Stimulated activated naive CD8-positive, alpha-beta T cell treated with anti-CD3 and anti-CD28 coated beads, Interleukin-15, Interleukin-2, amounts not matched to agents 100 U/mL and 50 U/mL, for 24 hours (primary cell): ENCODE data around the gene EYA2.
"Not testable (repeated sequence)": the region's sequence is repeated elsewhere in the genome, so short reads cannot be mapped to it uniquely, and the experiment has no call there.

ENCODE experiments used
- ATAC-seq: fragments of 150-1000 bp; cut with Tn5 transposase; one replicate; pipeline ENCODE4 v1.10.0; 2021
- DNase-seq: peaks from one replicate; pipeline ENCODE4 v3.0.0; 2021

EYA2 gene

GRCh38 chr20:46932439-46932838 is 37.8 kb downstream of the EYA2 start:
- DNase-seq, ATAC-seq: not testable (repeated sequence)

GRCh38 chr20:46933150-46933549 is 38.5 kb downstream of the EYA2 start:
- DNase-seq (no peak), ATAC-seq (no peak)

- DNase-seq, result no peak
- no peak for ATAC-seq
These were observed 40.2 kb downstream of the EYA2 start for GRCh38 chr20:46934746-46935287.

GRCh38 chr20:46935394-46936017 is 40.9 kb downstream of the EYA2 start:
- DNase-seq (no peak), ATAC-seq (no peak)

- no peak for DNase-seq
- no peak for ATAC-seq
These were observed 41.9 kb downstream of the EYA2 start for GRCh38 chr20:46936415-46937156.

- DNase-seq (no peak), ATAC-seq (no peak)
These were observed 42.5 kb downstream of the EYA2 start for GRCh38 chr20:46937157-46937523.

GRCh38 chr20:46937533-46938226 is 43.0 kb downstream of the EYA2 start:
- DNase-seq, result no peak
- no peak for ATAC-seq

GRCh38 chr20:46938434-46938833 is 43.8 kb downstream of the EYA2 start:
- no peak for ATAC-seq
- DNase-seq, result no peak

GRCh38 chr20:46939031-46939965 is 44.7 kb downstream of the EYA2 start:
- ATAC-seq (no peak), DNase-seq (no peak)

GRCh38 chr20:46940616-46941015 is 46.0 kb downstream of the EYA2 start:
- ATAC-seq (no peak), DNase-seq (no peak)

GRCh38 chr20:46941404-46941803 is 46.8 kb downstream of the EYA2 start:
- DNase-seq (no peak), ATAC-seq (no peak)

- ATAC-seq (no peak), DNase-seq (no peak)
These were observed 49.4 kb downstream of the EYA2 start for GRCh38 chr20:46943861-46944591.

- ATAC-seq, result no peak
- no peak for DNase-seq
These were observed 50.8 kb downstream of the EYA2 start for GRCh38 chr20:46945465-46945864.

- DNase-seq (no peak), ATAC-seq (no peak)
These were observed 51.6 kb downstream of the EYA2 start for GRCh38 chr20:46946181-46946624.

- DNase-seq (no peak), ATAC-seq (no peak)
These were observed 52.2 kb downstream of the EYA2 start for GRCh38 chr20:46946796-46947195.

GRCh38 chr20:46948081-46948480 is 53.4 kb downstream of the EYA2 start:
- DNase-seq (no peak), ATAC-seq (no peak)

- ATAC-seq (peak; percentile 88), DNase-seq (no peak)
These were observed 56.8 kb downstream of the EYA2 start for GRCh38 chr20:46951405-46951804.

- peak; percentile 56 for ATAC-seq
- DNase-seq, result no peak
These were observed 57.3 kb downstream of the EYA2 start for GRCh38 chr20:46951840-46952497.

- ATAC-seq, result no peak
These were observed 59.0 kb downstream of the EYA2 start for GRCh38 chr20:46953596-46953995.

GRCh38 chr20:46954490-46955038 is 59.9 kb downstream of the EYA2 start:
- DNase-seq (no peak), ATAC-seq (no peak)

More at GRCh38 chr20:46953596-46953995, 59.0 kb downstream of the EYA2 start:
- no peak for DNase-seq
